Pancreas (tissue), 10 donors: ENCODE data around the gene PSMB10. TPM values are rescaled to one million over a fixed set of nuclear protein-coding genes. Genes with fewer than 3 reads are reported as not detected.
A peak's percentile ranks its signal among the peaks of the same experiment; 100 is the strongest.

Experiments used
- ATAC-seq, 4 donors: fragments of 200-7000 bp; cut with Tn5 transposase; one replicate each; pipeline versions ENCODE4 v1.8.0 to v1.9.1; 2020; ENCODE audit warnings: mild to moderate bottlenecking in 4 of 4, moderate library complexity in 4 of 4
- DNase-seq, 6 donors: peaks; one replicate each; pipeline ENCODE4 v3.0.0-alpha.2; 2020
- FAIRE-seq: peaks from 2 replicates; lab custom pipeline; 2012; peaks lifted over from hg19 to GRCh38; lab: Jason Lieb, UNC
- H3K27ac ChIP-seq, 4 donors: fragments of 200-600 bp; sonication (generic); 1 replicate in 3 of 4; 2 replicates in 1 of 4; pipeline versions ENCODE4 v1.5.0 to v1.8.0; 2020
- H3K27me3 ChIP-seq, 4 donors: fragments of 200-600 bp; one replicate each; pipeline ENCODE4 v1.8.0; 2021
- H3K36me3 ChIP-seq, 3 donors: fragments of 200-600 bp; sonication (generic) in 1 of 3; one replicate each; pipeline versions ENCODE4 v1.5.0 to v1.8.0; 2020 to 2021
- H3K4me1 ChIP-seq, 3 donors: fragments of 200-600 bp; one replicate each; pipeline ENCODE4 v1.8.0; 2021
- H3K4me3 ChIP-seq, 4 donors: fragments of 200-600 bp; sonication (generic) in 2 of 4; one replicate each; pipeline versions ENCODE4 v1.5.0 to v1.8.0; 2020 to 2021
- H3K9me3 ChIP-seq, 4 donors: fragments of 200-600 bp; one replicate each; pipeline ENCODE4 v1.8.0; 2021
- CTCF ChIP-seq, 4 donors: fragments of 200-600 bp; sonication (generic) in 3 of 4; IDR thresholded peaks; one replicate each; pipeline versions ENCODE4 v1.5.0 to v1.8.0; 2021; ENCODE audit warnings: antibody characterized with exemption in 4 of 4
- WGBS, 2 donors: extraction: QIAGEN DNeasy Blood & Tissue Kit; methylation state at CpG; one replicate each; pipeline ENCODE4 v1.1.7; 2013; 5-methylcytosine and 5-hydroxymethylcytosine counted together
- intact Hi-C, 3 donors: fragments of 100-400 bp; cut with DNase I; formaldehyde crosslinking; loops; one replicate each; pipeline versions ENCODE4 v1.11.1 to v1.14.2; 2022
- polyA plus RNA-seq, 2 donors: library from polyadenylated mRNA; stranded (reverse); fragments of 200-250 nt; gene quantifications; one replicate each; pipeline ENCODE4 v1.2.3, GENCODE V29; 2013
- total RNA-seq, 6 donors: library from RNA; stranded (reverse); fragmentation: NEBNext Ultra II Directional in 4 of 6; extraction: Animal tissue kit (Norgen Biotek cat#: 25700) in 4 of 6; gene quantifications; one replicate each; pipeline versions ENCODE4 v1.2.1 to v1.2.4, GENCODE V29; 2021 to 2023
- donor health status: healthy with polysubstance abuse.
- donor health status: DM: no; HTN: no; CAD: no; lungs with moderate emphysema.
- donor health status: DM: no; HTN: no; CAD: no.
- donor health status: control.
- donor health status: control.
- donor health status: Bipolar disorder and iron deficiency.
- donor health status: DM: yes; HTN: yes; CAD: no.
- donor health status: DM: no; HTN: no; CAD: no.
- donor health status: DM: no; HTN: no; CAD: no.
- donor health status: DM: yes; HTN: yes; CAD: no.

The PSMB10 gene
- total and polyA plus RNA-seq, 8 donors = 40.0 to 195 (median 53.3) TPM

DNA sequence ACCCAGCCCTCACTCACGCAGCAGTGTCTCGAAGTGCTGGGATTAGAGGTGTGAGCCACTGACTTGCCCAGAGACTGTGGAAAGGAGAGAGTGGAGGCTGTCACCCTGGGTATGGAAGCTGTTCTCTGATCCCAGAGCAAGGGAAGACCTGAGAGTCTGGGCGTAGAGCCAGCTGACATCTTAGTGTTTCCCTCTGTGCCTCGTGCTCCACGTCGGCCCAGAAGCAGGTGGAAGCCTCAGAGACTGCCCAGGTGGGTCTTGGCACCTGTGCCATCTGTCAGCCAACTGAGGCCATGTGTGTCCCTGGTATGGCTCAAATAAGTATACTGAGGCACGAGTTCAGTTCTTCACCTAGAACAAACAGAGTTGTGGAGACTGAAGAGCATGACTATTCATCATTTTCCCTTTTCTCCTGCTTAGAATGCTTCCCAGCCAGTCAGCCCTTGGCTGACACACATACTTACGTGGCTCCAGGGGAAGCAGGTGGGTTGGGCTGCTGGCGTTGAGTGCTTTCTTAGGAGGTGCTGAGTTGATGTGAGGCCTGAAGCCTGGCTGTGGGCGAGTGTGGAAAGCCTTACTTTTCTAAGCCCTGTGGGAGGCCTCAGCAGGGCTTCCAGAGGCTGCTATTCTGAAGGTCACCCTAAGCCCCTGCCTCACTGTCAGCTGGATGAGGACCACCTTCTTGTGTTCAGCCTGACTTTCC is 13.1 kb downstream of the PSMB10 start:
- 49 to 52% methylated on average over 10 of the region's 10 CpGs for WGBS, 2 donors
- H3K27ac ChIP-seq = peak overlapping the region in 2 of 4 donors; percentile 2 to 23
- intact Hi-C loops = loop anchor here in 1 of 3 donors (10.0 kb wide), 1 partner anchor 249 kb away; no protein-coding TSS in a partner anchor

GRCh38 chr16:67922740-67923139 is 13.9 kb downstream of the PSMB10 start:
- Histone ChIP-seq H3K9me3 (no peaks in the 10 kb centered on the region), H3K4me3 (no peak overlapping the region), H3K27ac (peak overlapping the region in 1 of 4 donors; percentile 12), H3K4me1 (peaks cover 0 to 3% (median 0%) of the 10 kb centered on the region in 3 donors), H3K27me3 (no peaks in the 10 kb centered on the region), H3K36me3 (no peaks in the 10 kb centered on the region)
- intact Hi-C loops = loop anchor here in 1 of 3 donors (10.0 kb wide), 1 partner anchor 248 kb away; no protein-coding TSS in a partner anchor
- no peak for TF ChIP-seq CTCF (IDR thresholded peaks at IDR 0.05)
- ATAC-seq = no peak
- 63 to 70% methylated on average over 8 of the region's 8 CpGs for WGBS, 2 donors
- FAIRE-seq = no peak
- DNase-seq = peak in 2 of 6 donors; percentile 28 to 57

More for the DNA sequence above, 13.1 kb downstream of the PSMB10 start:
- TF ChIP-seq CTCF (IDR thresholded peaks at IDR 0.05) = no peak
- H3K4me1 ChIP-seq = peaks cover 0 to 3% (median 0%) of the 10 kb centered on the region in 3 donors
- H3K27me3 ChIP-seq = no peaks in the 10 kb centered on the region
- H3K4me3 ChIP-seq = no peak overlapping the region
- no peaks in the 10 kb centered on the region for H3K9me3 ChIP-seq
- H3K36me3 ChIP-seq = no peaks in the 10 kb centered on the region
- FAIRE-seq = no peak
- peak in 3 of 6 donors; percentile 52 to 80 (median 61) for DNase-seq
- peak in 1 of 4 donors; percentile 17 for ATAC-seq

GRCh38 chr16:67922221-67922620 is 14.4 kb downstream of the PSMB10 start:
- Histone ChIP-seq H3K4me3 (no peak overlapping the region), H3K27ac (no peak overlapping the region), H3K9me3 (no peaks in the 10 kb centered on the region), H3K4me1 (peaks cover 0 to 3% (median 0%) of the 10 kb centered on the region in 3 donors), H3K36me3 (no peaks in the 10 kb centered on the region), H3K27me3 (no peaks in the 10 kb centered on the region)
- intact Hi-C loops = loop anchor here in 1 of 3 donors (10.0 kb wide), 1 partner anchor 247 kb away; no protein-coding TSS in a partner anchor
- 52 to 58% methylated on average over 5 of the region's 5 CpGs for WGBS, 2 donors
- no peak for TF ChIP-seq CTCF (IDR thresholded peaks at IDR 0.05)
- FAIRE-seq (no peak), ATAC-seq (no peak), DNase-seq (no peak)

DNA sequence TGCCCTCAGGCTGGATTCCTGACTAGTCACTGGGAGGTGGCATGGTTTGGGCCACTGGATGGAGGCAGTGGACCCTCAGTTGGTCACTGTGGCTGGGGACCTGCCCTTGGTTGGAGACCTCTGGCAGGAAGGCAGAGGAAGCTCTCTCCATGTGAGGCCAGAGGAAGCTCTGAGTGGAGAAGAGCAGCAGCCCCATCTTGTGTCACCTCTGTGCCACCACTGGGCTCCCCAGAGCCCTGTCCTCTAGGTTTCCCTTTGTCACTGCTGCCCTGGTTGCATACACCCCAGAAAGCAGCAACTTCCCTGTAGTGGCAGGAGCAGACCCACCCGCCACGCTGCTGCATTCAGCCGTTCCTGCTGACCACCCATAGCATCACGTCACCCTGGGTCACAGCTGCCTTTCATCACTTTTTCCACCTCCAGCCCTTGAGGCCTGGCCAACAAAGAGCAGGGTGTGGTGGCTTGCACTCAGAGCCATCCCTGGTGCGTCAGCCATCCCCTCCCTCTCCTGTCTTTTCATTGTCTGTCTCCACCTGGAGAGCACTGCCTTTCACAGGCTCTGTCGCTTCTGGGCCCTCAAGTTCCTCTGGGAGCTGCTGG is 16.9 kb downstream of the PSMB10 start:
- Histone ChIP-seq H3K9me3 (no peaks in the 10 kb centered on the region), H3K4me1 (no peaks in the 10 kb centered on the region), H3K4me3 (no peak overlapping the region), H3K36me3 (no peaks in the 10 kb centered on the region), H3K27me3 (no peaks in the 10 kb centered on the region), H3K27ac (no peak overlapping the region)
- ATAC-seq (no peak), DNase-seq (peak in 1 of 6 donors; percentile 57), FAIRE-seq (no peak)
- 79 to 86% methylated on average over 6 of the region's 6 CpGs for WGBS, 2 donors
- no peak for TF ChIP-seq CTCF (IDR thresholded peaks at IDR 0.05)
- intact Hi-C loops = loop anchor here in 1 of 3 donors (10.0 kb wide), 1 partner anchor 245 kb away; no protein-coding TSS in a partner anchor
